ENCODE measurements around the gene SH3GLB2.

The SH3GLB2 gene

GRCh38 chr9:129073404-129073803, 45.3 kb upstream of the SH3GLB2 start:
- no peak for TF ChIP-seq CTCF (IDR thresholded peaks at IDR 0.05)
- DNase-seq: no peak
- Histone ChIP-seq H3K9me3 (no peaks in the 10 kb centered on the region), H3K4me3 (no peak overlapping the region), H3K36me3 (peaks cover 0 to 38% (median 16%) of the 10 kb centered on the region in 3 donors), H3K27ac (no peak overlapping the region), H3K27me3 (no peaks in the 10 kb centered on the region), H3K4me1 (no peaks in the 10 kb centered on the region)
- intact Hi-C loops (cut with DNase I; ENCODE audit: low total_unique reads): no loop called here

GRCh38 chr9:129072171-129072570, 44.0 kb upstream of the SH3GLB2 start:
- H3K4me3 ChIP-seq: no peak overlapping the region
- peaks cover 8 to 51% (median 29%) of the 10 kb centered on the region in 3 donors for H3K36me3 ChIP-seq
- H3K4me1 ChIP-seq: no peaks in the 10 kb centered on the region
- no peak for TF ChIP-seq CTCF (IDR thresholded peaks at IDR 0.05)
- no peak overlapping the region for H3K27ac ChIP-seq
- H3K27me3 ChIP-seq: no peaks in the 10 kb centered on the region
- H3K9me3 ChIP-seq: no peaks in the 10 kb centered on the region
- intact Hi-C loops (cut with DNase I; ENCODE audit: low total_unique reads): no loop called here
- no peak for DNase-seq

- no peak overlapping the region for H3K27ac ChIP-seq
- TF ChIP-seq CTCF (IDR thresholded peaks at IDR 0.05): no peak
Observed at GRCh38 chr9:129071526-129072126, 43.5 kb upstream of the SH3GLB2 start.

GRCh38 chr9:129070696-129071525, 42.8 kb upstream of the SH3GLB2 start:
- H3K4me1 ChIP-seq: no peaks in the 10 kb centered on the region
- peaks cover 9 to 58% (median 34%) of the 10 kb centered on the region in 3 donors for H3K36me3 ChIP-seq
- intact Hi-C loops (cut with DNase I; ENCODE audit: low total_unique reads): no loop called here
- no peak for TF ChIP-seq CTCF (IDR thresholded peaks at IDR 0.05)
- no peak overlapping the region for H3K27ac ChIP-seq
- DNase-seq: no peak
- no peaks in the 10 kb centered on the region for H3K9me3 ChIP-seq
- H3K4me3 ChIP-seq: no peak overlapping the region
- H3K27me3 ChIP-seq: no peaks in the 10 kb centered on the region

More at GRCh38 chr9:129071526-129072126, 43.5 kb upstream of the SH3GLB2 start:
- Histone ChIP-seq H3K36me3 (peaks cover 9 to 54% (median 30%) of the 10 kb centered on the region in 3 donors), H3K9me3 (no peaks in the 10 kb centered on the region), H3K4me3 (no peak overlapping the region), H3K27me3 (no peaks in the 10 kb centered on the region), H3K4me1 (no peaks in the 10 kb centered on the region)
- intact Hi-C loops (cut with DNase I; ENCODE audit: low total_unique reads): no loop called here
- DNase-seq: no peak

GRCh38 chr9:129069862-129070641, 41.9 kb upstream of the SH3GLB2 start:
- H3K27me3 ChIP-seq: no peaks in the 10 kb centered on the region
- no peak for TF ChIP-seq CTCF (IDR thresholded peaks at IDR 0.05)
- no peak for DNase-seq
- H3K4me3 ChIP-seq: no peak overlapping the region
- H3K27ac ChIP-seq: no peak overlapping the region
- peaks cover 9 to 66% (median 43%) of the 10 kb centered on the region in 3 donors for H3K36me3 ChIP-seq
- H3K9me3 ChIP-seq: no peaks in the 10 kb centered on the region
- intact Hi-C loops (cut with DNase I; ENCODE audit: low total_unique reads): no loop called here
- H3K4me1 ChIP-seq: no peaks in the 10 kb centered on the region
